ACC112 (cell line): Measurements from ENCODE around the gene PSMB10.
A peak's percentile ranks its signal among the peaks of the same experiment; 100 is the strongest.
"Not testable (repeated sequence)": the region's sequence is repeated elsewhere in the genome, so short reads cannot be mapped to it uniquely, and the experiment has no call there.

Experiments used
- H2AFZ ChIP-seq: fragments of 200-600 bp; sonication (generic); one replicate; pipeline ENCODE4 v1.6.0; 2017; ENCODE audit warnings: antibody characterized with exemption, low read length; ENCODE audit not compliant: unreplicated experiment
- H3K27ac ChIP-seq: fragments of 200-600 bp; sonication (generic); 2 replicates; pipeline ENCODE4 v1.5.1; 2014; ENCODE audit warnings: low read depth, mild to moderate bottlenecking, antibody characterized with exemption, low read length, moderate library complexity
- H3K27me3 ChIP-seq: fragments of 200-600 bp; sonication (generic); 2 replicates; pipeline ENCODE4 v1.6.1; 2014; ENCODE audit warnings: mild to moderate bottlenecking, antibody characterized with exemption, low read length, moderate library complexity, mixed read lengths; ENCODE audit not compliant: insufficient read depth
- H3K36me3 ChIP-seq: fragments of 200-600 bp; sonication (generic); 2 replicates; pipeline ENCODE4 v1.6.1; 2016; ENCODE audit warnings: mild to moderate bottlenecking, antibody characterized with exemption, low read length, moderate library complexity, mixed read lengths; ENCODE audit not compliant: insufficient read depth
- H3K4me1 ChIP-seq: fragments of 200-600 bp; sonication (generic); one replicate; pipeline ENCODE4 v1.6.1; 2016; ENCODE audit warnings: low read length, mixed read lengths; ENCODE audit not compliant: insufficient read depth, unreplicated experiment, control insufficient read depth
- H3K4me3 ChIP-seq: fragments of 200-600 bp; sonication (generic); 2 replicates; pipeline ENCODE4 v1.5.1; 2014; ENCODE audit warnings: mild to moderate bottlenecking, low read depth, low read length
- H3K79me2 ChIP-seq: fragments of 200-600 bp; sonication (generic); one replicate; pipeline ENCODE4 v1.6.0; 2016; ENCODE audit warnings: low read length; ENCODE audit not compliant: control insufficient read depth, unreplicated experiment, insufficient read depth

Gene PSMB10

GRCh38 chr16:67940446-67941089 is 3.9 kb upstream of the PSMB10 start:
- Histone ChIP-seq H3K27me3 (no peaks in the 10 kb centered on the region), H3K27ac (no peak overlapping the region), H3K4me1 (peaks cover 7% of the 10 kb centered on the region), H3K79me2 (peaks cover 8% of the 10 kb centered on the region), H3K36me3 (peaks cover 4% of the 10 kb centered on the region; the same call in 1 of the 2 replicates), H3K4me3 (no peak overlapping the region), H2AFZ (no peak overlapping the region)

DNA sequence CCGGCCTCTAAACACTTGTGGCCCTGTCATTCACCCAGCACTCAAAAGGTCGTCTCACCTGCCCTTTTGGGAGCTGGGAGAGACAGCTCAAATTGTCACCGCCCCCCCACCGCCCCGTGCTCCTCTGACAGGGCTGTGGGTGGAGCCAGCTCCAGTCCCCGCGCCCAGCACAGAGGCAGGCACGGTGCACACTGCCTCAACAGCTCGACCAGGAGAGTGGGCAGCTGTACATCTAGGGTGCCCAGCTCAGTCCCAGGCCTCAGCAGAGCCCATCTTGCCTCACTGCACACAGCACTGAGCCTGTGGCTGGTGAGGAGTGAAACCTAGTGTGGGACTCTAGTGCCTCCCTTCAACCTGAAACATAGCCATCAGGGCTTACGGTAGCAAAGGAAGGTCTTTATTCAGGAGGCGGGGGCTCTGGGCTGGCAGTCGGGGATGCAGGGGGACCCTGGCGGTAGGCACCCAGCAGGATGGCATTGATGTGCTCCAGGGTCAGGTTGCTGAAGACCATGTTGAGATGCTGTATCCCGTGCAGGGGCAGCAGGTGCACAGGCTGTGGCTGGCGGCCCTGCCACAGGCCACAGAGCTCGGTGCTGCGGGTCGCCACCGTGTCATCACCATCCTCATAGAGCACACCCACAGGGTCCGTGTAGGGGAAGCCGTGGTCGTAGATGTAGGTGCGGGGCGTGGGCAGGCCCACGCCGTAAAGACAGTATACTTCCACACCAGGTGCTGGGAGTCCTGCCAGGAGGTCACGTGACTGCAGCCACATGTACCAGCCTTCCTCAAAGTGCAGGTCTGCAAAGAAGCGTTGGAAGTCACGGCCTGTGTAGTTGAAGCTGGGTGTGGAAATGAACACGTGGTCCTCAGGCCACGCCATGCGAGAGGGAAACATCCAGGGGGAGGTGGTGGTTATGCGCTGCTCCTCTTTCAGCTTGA is 3.1 kb upstream of the PSMB10 start:
- Histone ChIP-seq H3K4me1 (peaks cover 14% of the 10 kb centered on the region), H2AFZ (no peak overlapping the region), H3K4me3 (no peak overlapping the region), H3K36me3 (peaks cover 3% of the 10 kb centered on the region; the same call in 1 of the 2 replicates), H3K27ac (no peak overlapping the region), H3K27me3 (no peaks in the 10 kb centered on the region), H3K79me2 (peaks cover 8% of the 10 kb centered on the region)

DNA sequence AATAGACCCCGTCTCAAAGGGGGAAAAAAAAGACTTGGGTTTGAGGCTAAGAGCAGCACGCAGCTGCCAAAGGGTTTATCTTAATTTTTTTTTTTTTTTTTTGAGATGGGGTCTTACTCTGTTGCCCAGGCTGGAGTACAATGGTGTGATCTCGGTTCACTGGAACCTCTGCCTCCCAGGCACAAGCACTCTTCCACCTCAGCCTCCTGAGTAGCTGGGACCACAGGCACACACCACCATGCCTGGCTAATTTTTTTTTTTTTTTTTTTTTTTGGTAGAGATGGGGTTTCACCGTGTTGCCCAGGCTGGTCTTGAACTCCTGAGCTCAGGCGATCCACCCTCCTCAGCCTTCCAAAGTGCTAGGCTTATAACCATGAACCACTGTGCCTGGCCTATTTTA is 1.1 kb upstream of the PSMB10 start:
- not testable (repeated sequence) for H3K27me3 ChIP-seq, H3K36me3 ChIP-seq, H3K79me2 ChIP-seq, H2AFZ ChIP-seq, H3K4me3 ChIP-seq, H3K27ac ChIP-seq
- peaks cover 17% of the 10 kb centered on the region for H3K4me1 ChIP-seq

DNA sequence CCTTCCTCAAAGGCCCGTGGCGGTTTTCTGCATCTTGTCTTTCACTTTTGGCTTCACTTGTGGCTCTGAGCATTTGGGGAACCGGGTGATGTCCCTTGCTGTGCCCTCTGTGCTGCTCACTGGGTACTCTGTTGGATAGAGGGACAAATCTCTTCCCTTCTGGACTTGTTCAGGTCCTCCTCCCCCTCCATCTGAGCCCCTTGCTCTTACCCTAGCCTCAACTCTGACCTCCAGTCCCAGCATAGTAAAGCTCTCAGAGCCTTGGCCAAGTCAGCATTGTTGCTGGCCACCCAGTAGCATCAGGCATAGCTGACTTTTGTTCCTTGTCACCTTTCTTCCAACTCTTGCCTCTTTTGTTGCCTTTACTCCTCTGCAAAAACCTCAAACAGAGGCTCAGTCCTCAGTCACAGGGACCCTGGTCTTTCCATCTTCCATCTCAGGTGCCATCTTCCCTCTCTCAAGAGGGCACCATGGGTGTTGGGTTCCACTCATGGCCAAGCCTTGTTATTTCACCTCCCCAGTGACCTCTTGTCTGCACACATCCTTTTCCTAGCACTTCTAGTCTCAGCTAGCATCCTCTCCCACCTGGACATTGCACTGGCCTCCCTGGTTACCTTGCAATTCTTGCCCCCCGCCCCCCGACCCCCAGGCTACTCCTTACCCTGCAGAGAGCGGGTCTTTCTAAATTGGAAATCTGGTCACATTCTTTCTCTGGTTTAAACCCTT is 393 bp upstream of the PSMB10 start:
- Histone ChIP-seq H3K79me2 (peaks cover 8% of the 10 kb centered on the region), H3K27me3 (no peaks in the 10 kb centered on the region), H2AFZ (no peak overlapping the region), H3K27ac (peak overlapping the region; percentile 66), H3K36me3 (peaks cover 3% of the 10 kb centered on the region; the same call in 1 of the 2 replicates), H3K4me1 (peaks cover 17% of the 10 kb centered on the region), H3K4me3 (peak overlapping the region; percentile 90)

- Histone ChIP-seq H2AFZ (no peak overlapping the region), H3K4me3 (peak overlapping the region; percentile 90), H3K27ac (peak overlapping the region; percentile 66), H3K27me3 (no peaks in the 10 kb centered on the region), H3K4me1 (peaks cover 17% of the 10 kb centered on the region), H3K79me2 (peaks cover 8% of the 10 kb centered on the region), H3K36me3 (peaks cover 3% of the 10 kb centered on the region; the same call in 1 of the 2 replicates)
These were observed 1.1 kb downstream of the PSMB10 start for GRCh38 chr16:67935402-67936123.

- H2AFZ ChIP-seq: no peak overlapping the region
- H3K4me3 ChIP-seq: peak overlapping the region; percentile 90
- H3K36me3 ChIP-seq: peaks cover 3% of the 10 kb centered on the region; the same call in 1 of the 2 replicates
- H3K27me3 ChIP-seq: no peaks in the 10 kb centered on the region
- H3K79me2 ChIP-seq: peaks cover 6% of the 10 kb centered on the region
- H3K4me1 ChIP-seq: peaks cover 17% of the 10 kb centered on the region
- H3K27ac ChIP-seq: no peak overlapping the region
These were observed 1.6 kb downstream of the PSMB10 start for GRCh38 chr16:67935101-67935401.

GRCh38 chr16:67934306-67935100 is 2.1 kb downstream of the PSMB10 start:
- Histone ChIP-seq H3K4me1 (peaks cover 17% of the 10 kb centered on the region), H3K79me2 (peaks cover 5% of the 10 kb centered on the region), H3K36me3 (no peaks in the 10 kb centered on the region), H3K4me3 (peak overlapping the region; percentile 90), H3K27me3 (no peaks in the 10 kb centered on the region), H2AFZ (no peak overlapping the region), H3K27ac (no peak overlapping the region)

GRCh38 chr16:67933805-67934204 is 2.8 kb downstream of the PSMB10 start:
- Histone ChIP-seq H3K4me3 (no peak overlapping the region), H3K27ac (no peak overlapping the region), H3K36me3 (no peaks in the 10 kb centered on the region), H2AFZ (no peak overlapping the region), H3K27me3 (no peaks in the 10 kb centered on the region), H3K4me1 (peaks cover 17% of the 10 kb centered on the region), H3K79me2 (peaks cover 5% of the 10 kb centered on the region)

DNA sequence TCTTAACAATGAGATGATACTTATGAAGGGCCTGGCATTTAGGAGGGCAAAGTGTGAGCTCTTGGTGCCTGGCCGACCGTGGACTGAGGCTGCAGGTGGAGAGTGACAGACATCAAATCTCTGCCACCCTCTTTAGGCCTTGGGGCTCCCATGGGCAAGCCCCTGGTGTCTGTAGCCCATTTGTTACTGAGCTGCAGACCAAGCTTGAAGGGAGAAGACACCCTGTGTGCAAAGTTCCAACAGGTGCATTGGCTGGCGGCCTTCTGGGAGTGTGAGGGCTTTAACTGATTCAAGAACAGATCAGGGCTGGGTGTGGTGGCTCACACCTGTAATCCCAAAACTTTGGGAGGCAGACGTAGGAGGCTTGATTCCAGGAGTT is 4.2 kb downstream of the PSMB10 start:
- Histone ChIP-seq H3K27ac (no peak overlapping the region), H2AFZ (no peak overlapping the region), H3K4me1 (peaks cover 15% of the 10 kb centered on the region), H3K4me3 (no peak overlapping the region), H3K36me3 (no peaks in the 10 kb centered on the region), H3K27me3 (no peaks in the 10 kb centered on the region), H3K79me2 (peaks cover 5% of the 10 kb centered on the region)
